Pancreas (tissue), 10 donors: ENCODE data around the gene EIF3I. TPM values are rescaled to one million over a fixed set of nuclear protein-coding genes. Genes with fewer than 3 reads are reported as not detected.
A peak's percentile ranks its signal among the peaks of the same experiment; 100 is the strongest.

Experiments used
- ATAC-seq, 4 donors: fragments of 200-7000 bp; cut with Tn5 transposase; one replicate each; pipeline versions ENCODE4 v1.8.0 to v1.9.1; 2020; ENCODE audit warnings: mild to moderate bottlenecking in 4 of 4, moderate library complexity in 4 of 4
- DNase-seq, 6 donors: peaks; one replicate each; pipeline ENCODE4 v3.0.0-alpha.2; 2020
- FAIRE-seq: peaks from 2 replicates; lab custom pipeline; 2012; peaks lifted over from hg19 to GRCh38; lab: Jason Lieb, UNC
- H3K27ac ChIP-seq, 4 donors: fragments of 200-600 bp; sonication (generic); 1 replicate in 3 of 4; 2 replicates in 1 of 4; pipeline versions ENCODE4 v1.5.0 to v1.8.0; 2020
- H3K27me3 ChIP-seq, 4 donors: fragments of 200-600 bp; one replicate each; pipeline ENCODE4 v1.8.0; 2021
- H3K36me3 ChIP-seq, 3 donors: fragments of 200-600 bp; sonication (generic) in 1 of 3; one replicate each; pipeline versions ENCODE4 v1.5.0 to v1.8.0; 2020 to 2021
- H3K4me1 ChIP-seq, 3 donors: fragments of 200-600 bp; one replicate each; pipeline ENCODE4 v1.8.0; 2021
- H3K4me3 ChIP-seq, 4 donors: fragments of 200-600 bp; sonication (generic) in 2 of 4; one replicate each; pipeline versions ENCODE4 v1.5.0 to v1.8.0; 2020 to 2021
- H3K9me3 ChIP-seq, 4 donors: fragments of 200-600 bp; one replicate each; pipeline ENCODE4 v1.8.0; 2021
- WGBS, 2 donors: extraction: QIAGEN DNeasy Blood & Tissue Kit; methylation state at CpG; one replicate each; pipeline ENCODE4 v1.1.7; 2013; 5-methylcytosine and 5-hydroxymethylcytosine counted together
- intact Hi-C, 3 donors: fragments of 100-400 bp; cut with DNase I; formaldehyde crosslinking; loops; one replicate each; pipeline versions ENCODE4 v1.11.1 to v1.14.2; 2022
- polyA plus RNA-seq, 2 donors: library from polyadenylated mRNA; stranded (reverse); fragments of 200-250 nt; gene quantifications; one replicate each; pipeline ENCODE4 v1.2.3, GENCODE V29; 2013
- total RNA-seq, 6 donors: library from RNA; stranded (reverse); fragmentation: NEBNext Ultra II Directional in 4 of 6; extraction: Animal tissue kit (Norgen Biotek cat#: 25700) in 4 of 6; gene quantifications; one replicate each; pipeline versions ENCODE4 v1.2.1 to v1.2.4, GENCODE V29; 2021 to 2023
- TF ChIP-seq, protein P1 (sequence below), 4 donors: fragments of 200-600 bp; sonication (generic) in 3 of 4; IDR thresholded peaks; one replicate each; pipeline versions ENCODE4 v1.5.0 to v1.8.0; 2021; ENCODE audit warnings: antibody characterized with exemption in 4 of 4
- donor health status: healthy with polysubstance abuse.
- donor health status: DM: no; HTN: no; CAD: no; lungs with moderate emphysema.
- donor health status: DM: no; HTN: no; CAD: no.
- donor health status: control.
- donor health status: control.
- donor health status: Bipolar disorder and iron deficiency.
- donor health status: DM: yes; HTN: yes; CAD: no.
- donor health status: DM: no; HTN: no; CAD: no.
- donor health status: DM: no; HTN: no; CAD: no.
- donor health status: DM: yes; HTN: yes; CAD: no.

Gene EIF3I
- total and polyA plus RNA-seq, 8 donors = 63.4 to 107 (median 84.7) TPM

DNA sequence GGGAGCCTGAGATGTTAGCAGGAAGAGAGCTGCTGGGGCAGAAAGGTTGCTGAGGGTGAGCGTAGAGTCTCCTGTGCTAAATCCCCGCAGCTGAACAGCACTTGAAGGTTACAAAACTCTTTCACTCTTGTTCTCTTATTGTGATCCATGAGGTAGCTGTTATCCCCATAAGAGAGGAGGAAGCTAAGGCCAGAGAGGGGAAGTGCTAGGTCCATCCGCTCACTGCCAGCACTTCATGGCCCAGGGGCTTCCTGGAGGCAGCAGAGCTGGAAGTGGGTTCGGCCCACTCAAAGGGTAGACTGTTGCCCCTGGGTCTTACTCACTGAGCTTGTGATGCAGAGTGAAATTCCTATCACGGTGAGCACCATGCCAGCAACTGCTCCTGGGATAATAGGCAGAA, 5.6 kb upstream of the EIF3I start:
- DNase-seq (no peak), FAIRE-seq (no peak), ATAC-seq (no peak)
- Histone ChIP-seq H3K9me3 (no peaks in the 10 kb centered on the region), H3K27me3 (no peaks in the 10 kb centered on the region), H3K4me3 (no peak overlapping the region), H3K4me1 (peaks cover 7 to 9% (median 8%) of the 10 kb centered on the region in 3 donors), H3K36me3 (peaks cover 0 to 10% (median 0%) of the 10 kb centered on the region in 3 donors), H3K27ac (no peak overlapping the region)
- TF ChIP-seq, protein P1, sequence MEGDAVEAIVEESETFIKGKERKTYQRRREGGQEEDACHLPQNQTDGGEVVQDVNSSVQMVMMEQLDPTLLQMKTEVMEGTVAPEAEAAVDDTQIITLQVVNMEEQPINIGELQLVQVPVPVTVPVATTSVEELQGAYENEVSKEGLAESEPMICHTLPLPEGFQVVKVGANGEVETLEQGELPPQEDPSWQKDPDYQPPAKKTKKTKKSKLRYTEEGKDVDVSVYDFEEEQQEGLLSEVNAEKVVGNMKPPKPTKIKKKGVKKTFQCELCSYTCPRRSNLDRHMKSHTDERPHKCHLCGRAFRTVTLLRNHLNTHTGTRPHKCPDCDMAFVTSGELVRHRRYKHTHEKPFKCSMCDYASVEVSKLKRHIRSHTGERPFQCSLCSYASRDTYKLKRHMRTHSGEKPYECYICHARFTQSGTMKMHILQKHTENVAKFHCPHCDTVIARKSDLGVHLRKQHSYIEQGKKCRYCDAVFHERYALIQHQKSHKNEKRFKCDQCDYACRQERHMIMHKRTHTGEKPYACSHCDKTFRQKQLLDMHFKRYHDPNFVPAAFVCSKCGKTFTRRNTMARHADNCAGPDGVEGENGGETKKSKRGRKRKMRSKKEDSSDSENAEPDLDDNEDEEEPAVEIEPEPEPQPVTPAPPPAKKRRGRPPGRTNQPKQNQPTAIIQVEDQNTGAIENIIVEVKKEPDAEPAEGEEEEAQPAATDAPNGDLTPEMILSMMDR (IDR thresholded peaks at IDR 0.05) = no peak
- WGBS, 2 donors = 86 to 89% methylated on average over 5 of the region's 5 CpGs
- intact Hi-C loops = no loop called here

DNA sequence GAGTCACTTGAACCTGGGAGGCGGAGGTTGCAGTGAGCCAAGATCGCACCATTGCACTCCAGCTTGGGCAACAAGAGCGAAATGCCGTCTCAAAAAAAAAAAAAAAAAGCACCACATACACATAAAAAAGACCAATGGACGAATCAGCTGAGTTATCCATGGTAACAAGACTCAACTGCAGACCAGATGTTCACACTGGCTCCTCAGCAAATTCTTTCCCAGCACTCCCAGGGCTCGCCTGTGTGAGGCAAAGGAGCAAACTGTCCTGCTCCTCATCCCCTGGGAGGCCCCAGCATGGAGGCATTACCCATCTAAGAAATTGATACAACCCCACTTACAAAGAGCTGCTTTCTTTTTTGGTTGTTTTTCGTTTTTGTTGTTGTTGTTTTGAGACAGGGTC, 3.2 kb upstream of the EIF3I start:
- no peak overlapping the region for H3K4me3 ChIP-seq
- DNase-seq (no peak), ATAC-seq (no peak), FAIRE-seq (no peak)
- TF ChIP-seq, protein P1 (IDR thresholded peaks at IDR 0.05) = no peak
- H3K4me1 ChIP-seq = peaks cover 7 to 20% (median 15%) of the 10 kb centered on the region in 3 donors
- WGBS, 2 donors = 78 to 81% methylated on average over 6 to 7 of the region's 7 CpGs
- no peak overlapping the region for H3K27ac ChIP-seq
- peaks cover 0 to 10% (median 0%) of the 10 kb centered on the region in 3 donors for H3K36me3 ChIP-seq
- intact Hi-C loops = no loop called here
- H3K27me3 ChIP-seq = no peaks in the 10 kb centered on the region
- no peaks in the 10 kb centered on the region for H3K9me3 ChIP-seq

DNA sequence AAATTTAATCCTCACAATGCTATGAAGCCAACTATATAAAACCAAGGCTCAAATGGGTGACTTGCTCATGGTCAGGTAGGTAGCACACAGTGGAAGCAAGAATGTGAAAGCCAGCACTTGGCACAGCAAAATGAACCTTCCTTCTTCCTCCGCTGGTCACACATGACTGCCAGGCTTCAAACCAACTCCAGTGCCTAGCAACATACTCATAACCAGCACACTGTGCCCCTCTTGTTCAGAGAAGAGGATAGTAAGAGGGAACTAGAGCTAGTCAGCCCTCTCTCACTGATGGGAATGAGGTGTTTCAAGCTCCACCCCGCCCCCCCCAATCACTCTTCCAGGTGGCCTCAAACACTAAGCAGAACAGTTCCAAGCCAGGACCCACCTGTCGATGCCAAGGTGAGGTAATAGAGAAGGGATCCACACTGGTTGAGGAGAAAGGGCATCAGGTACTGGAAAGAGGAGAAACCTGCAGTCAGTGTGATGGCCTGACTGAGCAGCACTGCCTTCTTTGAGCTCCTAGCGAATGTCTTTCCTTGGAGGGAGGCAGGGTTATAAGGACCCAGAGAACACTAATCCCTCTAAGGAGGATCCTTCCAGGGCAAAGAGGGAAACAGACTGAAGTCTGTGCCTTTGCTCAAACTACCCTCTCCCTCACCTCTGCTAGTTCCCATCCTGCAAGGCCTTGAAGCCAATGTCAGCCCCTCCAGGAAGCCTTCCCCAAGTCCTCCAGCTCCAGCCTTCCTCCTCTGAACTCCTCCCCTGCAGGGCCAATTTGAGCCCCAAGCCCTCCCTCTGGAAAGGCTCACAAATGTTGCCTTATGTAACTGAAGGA, 1.2 kb upstream of the EIF3I start:
- Histone ChIP-seq H3K36me3 (peaks cover 0 to 14% (median 0%) of the 10 kb centered on the region in 3 donors), H3K27ac (no peak overlapping the region), H3K27me3 (no peaks in the 10 kb centered on the region), H3K4me1 (peaks cover 7 to 20% (median 15%) of the 10 kb centered on the region in 3 donors), H3K4me3 (peak overlapping the region; percentile 49 to 88 (median 79)), H3K9me3 (no peaks in the 10 kb centered on the region)
- intact Hi-C loops = no loop called here
- 87 to 88% methylated on average over 4 of the region's 4 CpGs for WGBS, 2 donors
- no peak for FAIRE-seq
- no peak for ATAC-seq
- TF ChIP-seq, protein P1 (IDR thresholded peaks at IDR 0.05) = no peak
- DNase-seq = no peak

DNA sequence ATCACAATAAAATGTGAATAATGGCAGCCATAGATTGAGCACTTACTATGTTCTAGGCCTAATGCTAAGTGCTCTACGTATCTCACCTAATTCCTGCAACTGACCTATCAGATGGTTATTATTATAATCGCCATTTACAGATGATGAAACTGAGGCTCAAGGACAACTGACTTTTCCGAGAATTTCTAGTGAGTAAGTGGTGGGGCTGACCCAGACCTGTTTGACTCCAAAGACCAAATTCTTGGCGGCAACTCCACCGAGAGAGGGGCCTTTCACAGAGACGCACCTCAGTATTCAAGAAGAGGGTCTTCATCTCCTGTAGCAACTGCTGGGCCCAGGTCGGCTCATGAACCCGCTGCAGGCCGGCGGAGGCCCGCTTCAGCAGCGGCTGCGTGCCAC, 627 bp upstream of the EIF3I start:
- peaks cover 0 to 15% (median 4%) of the 10 kb centered on the region in 3 donors for H3K36me3 ChIP-seq
- H3K4me3 ChIP-seq = peak overlapping the region; percentile 49 to 88 (median 79)
- H3K4me1 ChIP-seq = peaks cover 7 to 20% (median 15%) of the 10 kb centered on the region in 3 donors
- DNase-seq = no peak
- H3K9me3 ChIP-seq = no peaks in the 10 kb centered on the region
- TF ChIP-seq, protein P1 (IDR thresholded peaks at IDR 0.05) = no peak
- H3K27ac ChIP-seq = peak overlapping the region; percentile 57 to 83 (median 74)
- ATAC-seq = no peak
- WGBS, 2 donors = 2 to 3% methylated on average over 13 of the region's 13 CpGs
- no peak for FAIRE-seq
- no peaks in the 10 kb centered on the region for H3K27me3 ChIP-seq
- intact Hi-C loops = no loop called here

DNA sequence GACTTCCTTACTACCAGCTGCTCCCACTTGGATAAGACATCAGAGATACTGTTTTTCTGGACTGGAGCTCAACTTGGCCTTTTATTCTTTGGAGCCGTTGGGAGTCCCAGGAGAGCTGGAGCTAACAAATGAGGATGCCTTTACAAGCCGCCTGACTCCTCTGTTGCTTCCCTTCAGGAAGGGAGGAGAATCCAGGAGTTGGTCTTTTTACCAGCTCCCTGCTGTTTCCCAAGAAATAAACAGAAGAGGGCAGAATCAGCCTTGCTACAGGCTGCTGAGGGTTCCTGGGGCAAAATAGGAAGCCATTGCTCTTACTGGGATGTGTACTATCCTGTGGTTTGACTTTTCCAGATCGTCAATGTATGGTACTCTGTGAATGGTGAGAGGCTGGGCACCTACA, 1.5 kb downstream of the EIF3I start:
- intact Hi-C loops = no loop called here
- TF ChIP-seq, protein P1 (IDR thresholded peaks at IDR 0.05) = no peak
- FAIRE-seq (no peak), ATAC-seq (no peak), DNase-seq (no peak)
- peak overlapping the region in 2 of 4 donors; percentile 49 to 75 for H3K4me3 ChIP-seq
- no peak overlapping the region for H3K27ac ChIP-seq
- no peaks in the 10 kb centered on the region for H3K27me3 ChIP-seq
- WGBS, 2 donors = 69 to 78% methylated on average over 3 of the region's 3 CpGs
- no peaks in the 10 kb centered on the region for H3K9me3 ChIP-seq
- peaks cover 0 to 27% (median 9%) of the 10 kb centered on the region in 3 donors for H3K36me3 ChIP-seq
- peaks cover 7 to 20% (median 15%) of the 10 kb centered on the region in 3 donors for H3K4me1 ChIP-seq
